Gastrocnemius medialis (tissue), 4 donors: ENCODE data around the gene C12orf56. TPM values are rescaled to one million over a fixed set of nuclear protein-coding genes. Genes with fewer than 3 reads are reported as not detected.
A peak's percentile ranks its signal among the peaks of the same experiment; 100 is the strongest.

Experiments used
- ATAC-seq, 2 donors: fragments of 150-250 bp; one replicate each; pipeline ENCODE4 v1.9.1; 2016
- DNase-seq, 2 donors: peaks; one replicate each; pipeline ENCODE4 v3.0.0-alpha.2; 2019
- H3K27ac ChIP-seq, 4 donors: fragments of 200-600 bp; sonication (generic); 1 replicate in 1 of 4; 2 replicates in 3 of 4; pipeline ENCODE4 v1.5.1; 2016 to 2018; ENCODE audit warnings: mild to moderate bottlenecking in 2 of 4, moderate library complexity in 1 of 4
- H3K27me3 ChIP-seq, 3 donors: fragments of 200-600 bp; sonication (generic) in 2 of 3; 1 replicate in 1 of 3; 2 replicates in 2 of 3; pipeline versions ENCODE4 v1.5.1 to v1.6.0; 2016 to 2019; ENCODE audit warnings: mild to moderate bottlenecking in 1 of 3, moderate library complexity in 1 of 3
- H3K36me3 ChIP-seq, 2 donors: fragments of 200-600 bp; sonication (generic) in 1 of 2; one replicate each; pipeline ENCODE4 v1.5.1; 2017 to 2018
- H3K4me1 ChIP-seq, 2 donors: fragments of 200-600 bp; sonication (generic) in 1 of 2; one replicate each; pipeline ENCODE4 v1.5.1; 2016 to 2017; ENCODE audit warnings: mild to moderate bottlenecking in 2 of 2
- H3K4me3 ChIP-seq, 4 donors: fragments of 200-600 bp; sonication (generic) in 3 of 4; 1 replicate in 1 of 4; 2 replicates in 3 of 4; pipeline ENCODE4 v1.5.1; 2016 to 2019; ENCODE audit warnings: mild to moderate bottlenecking in 2 of 4
- H3K9me3 ChIP-seq, 3 donors: fragments of 200-600 bp; sonication (generic) in 2 of 3; 1 replicate in 1 of 3; 2 replicates in 2 of 3; pipeline ENCODE4 v1.5.1; 2016 to 2019
- POLR2A ChIP-seq, 2 donors: fragments of 450-650 bp; IDR thresholded peaks; one replicate each; pipeline ENCODE4 v1.6.1; 2017; ENCODE audit warnings: antibody characterized with exemption in 2 of 2, mild to moderate bottlenecking in 2 of 2, moderate library complexity in 2 of 2
- in situ Hi-C, 4 donors: fragments of 200-750 bp; cut with MboI; loops; one replicate each; pipeline versions ENCODE4 v1.15.0 to v1.8.0; 2017; ENCODE audit warnings: low sequenced_read_pairs in 4 of 4
- intact Hi-C: fragments of 100-400 bp; cut with DNase I; formaldehyde crosslinking; loops from one replicate; pipeline ENCODE4 v1.15.1; 2023; ENCODE audit warnings: low total_unique reads
- total RNA-seq, 4 donors: library from RNA; depleted of rRNA; stranded (reverse); fragments of >200 nt; gene quantifications; one replicate each; pipeline versions ENCODE4 v1.1.0 to v1.2.3, GENCODE V29; 2016
- TF ChIP-seq, protein P1 (sequence below), 5 experiments: fragments of 450-650 bp in 3 of 5; fragments of 200-600 bp in 2 of 5; sonication (generic) in 2 of 5; IDR thresholded peaks in 4 of 5; conservative IDR thresholded peaks in 1 of 5; 1 replicate in 4 of 5; 2 replicates in 1 of 5; pipeline ENCODE4 v1.5.1; 2016 to 2019; ENCODE audit warnings: antibody characterized with exemption in 5 of 5, mild to moderate bottlenecking in 3 of 5, moderate library complexity in 3 of 5

Gene C12orf56
- total RNA-seq, 4 donors from 2014 or later = not detected

DNA sequence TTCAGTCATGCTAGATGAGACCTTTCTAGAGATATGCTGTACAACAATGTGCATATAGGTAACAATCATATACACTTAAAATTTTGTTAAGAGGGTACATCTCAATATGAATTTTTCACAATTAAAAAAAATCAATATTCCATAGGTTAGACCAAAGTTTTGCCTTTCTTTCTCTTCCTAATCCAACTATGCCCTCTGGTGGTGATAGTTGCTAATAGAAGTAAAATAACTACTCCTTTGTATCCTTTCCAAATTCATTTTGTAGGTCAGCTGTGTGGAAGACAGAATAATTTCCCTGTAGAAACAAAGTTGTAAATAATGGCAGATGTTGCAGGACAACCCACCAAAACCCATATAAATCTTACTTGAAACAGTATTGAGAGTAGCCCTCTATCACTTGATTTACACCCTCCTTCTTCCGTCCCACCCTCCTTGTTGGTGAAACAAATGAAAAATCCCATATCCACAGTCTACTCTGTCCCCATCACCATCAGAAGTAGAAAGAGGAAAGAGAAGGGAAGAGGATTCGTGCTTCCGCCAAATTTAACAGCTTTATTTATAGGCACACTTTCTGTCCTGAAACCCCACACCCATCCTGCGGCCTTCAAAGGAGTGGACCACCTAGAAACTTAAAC lies 134.3 kb downstream of the C12orf56 start:
- no peaks in the 10 kb centered on the region for H3K27me3 ChIP-seq
- H3K27ac ChIP-seq = no peak overlapping the region
- TF ChIP-seq, protein P1, sequence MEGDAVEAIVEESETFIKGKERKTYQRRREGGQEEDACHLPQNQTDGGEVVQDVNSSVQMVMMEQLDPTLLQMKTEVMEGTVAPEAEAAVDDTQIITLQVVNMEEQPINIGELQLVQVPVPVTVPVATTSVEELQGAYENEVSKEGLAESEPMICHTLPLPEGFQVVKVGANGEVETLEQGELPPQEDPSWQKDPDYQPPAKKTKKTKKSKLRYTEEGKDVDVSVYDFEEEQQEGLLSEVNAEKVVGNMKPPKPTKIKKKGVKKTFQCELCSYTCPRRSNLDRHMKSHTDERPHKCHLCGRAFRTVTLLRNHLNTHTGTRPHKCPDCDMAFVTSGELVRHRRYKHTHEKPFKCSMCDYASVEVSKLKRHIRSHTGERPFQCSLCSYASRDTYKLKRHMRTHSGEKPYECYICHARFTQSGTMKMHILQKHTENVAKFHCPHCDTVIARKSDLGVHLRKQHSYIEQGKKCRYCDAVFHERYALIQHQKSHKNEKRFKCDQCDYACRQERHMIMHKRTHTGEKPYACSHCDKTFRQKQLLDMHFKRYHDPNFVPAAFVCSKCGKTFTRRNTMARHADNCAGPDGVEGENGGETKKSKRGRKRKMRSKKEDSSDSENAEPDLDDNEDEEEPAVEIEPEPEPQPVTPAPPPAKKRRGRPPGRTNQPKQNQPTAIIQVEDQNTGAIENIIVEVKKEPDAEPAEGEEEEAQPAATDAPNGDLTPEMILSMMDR (IDR thresholded peaks at IDR 0.05 in 4 of 5, conservative IDR thresholded peaks at IDR 0.05 in 1 of 5) = peak; percentile 58 to 77 (median 74)
- TF ChIP-seq POLR2A (IDR thresholded peaks at IDR 0.05) = no peak
- H3K4me3 ChIP-seq = no peak overlapping the region
- no peak for DNase-seq
- H3K4me1 ChIP-seq = peaks cover 0 to 18% of the 10 kb centered on the region in 2 donors
- ATAC-seq = peak; percentile 32 to 39
- intact Hi-C loops = loop anchor here (1.0 kb wide), 1 partner anchor 417 kb away; no protein-coding TSS in a partner anchor
- in situ Hi-C loops = loop anchor here in 2 of 4 donors (5.0 to 25.0 kb wide), 2 partner anchors 419 to 594 kb away; partner anchors contain the start of gene DPY19L2 (in 1 of the 2)
- no peaks in the 10 kb centered on the region for H3K9me3 ChIP-seq
- no peaks in the 10 kb centered on the region for H3K36me3 ChIP-seq

DNA sequence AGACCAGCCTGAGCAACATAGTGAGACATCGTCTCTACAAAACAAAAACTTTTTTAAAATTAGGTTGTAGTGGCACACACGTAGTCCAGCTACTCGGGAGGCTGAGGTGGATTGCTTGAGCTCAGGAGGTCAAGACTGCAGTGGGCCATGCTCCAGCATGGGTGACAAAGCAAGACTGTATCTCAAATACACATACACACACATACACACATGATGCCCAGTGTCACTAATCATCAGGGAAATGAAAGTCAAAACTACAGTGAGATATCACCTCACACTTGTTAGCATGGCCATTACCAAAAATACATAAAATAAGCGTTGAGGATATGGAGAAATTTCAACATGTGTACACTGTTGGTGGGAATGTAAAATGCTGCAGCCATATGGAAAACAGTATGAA lies 135.3 kb downstream of the C12orf56 start:
- no peaks in the 10 kb centered on the region for H3K27me3 ChIP-seq
- H3K9me3 ChIP-seq = no peaks in the 10 kb centered on the region
- H3K36me3 ChIP-seq = no peaks in the 10 kb centered on the region
- no peak for TF ChIP-seq POLR2A (IDR thresholded peaks at IDR 0.05)
- TF ChIP-seq, protein P1 (IDR thresholded peaks at IDR 0.05 in 4 of 5, conservative IDR thresholded peaks at IDR 0.05 in 1 of 5) = no peak
- in situ Hi-C loops (loop anchor here in 2 of 4 donors (5.0 to 25.0 kb wide), 2 partner anchors 418 to 593 kb away; partner anchors contain the start of gene DPY19L2 (in 1 of the 2)), intact Hi-C loops (no loop called here)
- peaks cover 0 to 18% of the 10 kb centered on the region in 2 donors for H3K4me1 ChIP-seq
- H3K27ac ChIP-seq = no peak overlapping the region
- ATAC-seq = no peak
- no peak for DNase-seq
- H3K4me3 ChIP-seq = no peak overlapping the region

DNA sequence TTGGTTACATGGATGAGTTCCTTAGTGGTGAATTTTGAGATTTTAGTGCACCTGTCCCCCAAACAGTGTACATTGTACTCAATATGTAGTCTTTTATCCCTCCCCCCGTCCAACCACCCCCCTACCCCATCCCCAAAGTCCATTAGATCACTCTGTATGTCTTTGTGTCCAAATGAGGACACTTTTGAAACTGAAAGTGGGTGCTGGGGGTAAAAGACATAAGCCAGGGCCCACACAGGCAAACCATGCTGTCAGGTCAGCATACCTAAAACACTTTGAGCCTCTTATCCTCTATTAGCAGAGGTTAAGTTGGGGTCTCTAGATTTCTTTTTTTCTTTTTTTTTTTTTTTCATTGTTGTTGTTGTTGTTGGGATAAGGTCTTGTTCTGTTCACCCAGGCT lies 137.2 kb downstream of the C12orf56 start:
- Histone ChIP-seq H3K36me3 (no peaks in the 10 kb centered on the region), H3K4me1 (peaks cover 6 to 18% of the 10 kb centered on the region in 2 donors), H3K9me3 (no peaks in the 10 kb centered on the region), H3K27me3 (no peaks in the 10 kb centered on the region), H3K27ac (no peak overlapping the region), H3K4me3 (no peak overlapping the region)
- TF ChIP-seq, protein P1 (IDR thresholded peaks at IDR 0.05 in 4 of 5, conservative IDR thresholded peaks at IDR 0.05 in 1 of 5) = no peak
- no peak for TF ChIP-seq POLR2A (IDR thresholded peaks at IDR 0.05)
- in situ Hi-C loops (loop anchor here in 3 of 4 donors (5.0 to 25.0 kb wide), 2 partner anchors 411 to 591 kb away; partner anchors contain the start of genes SRGAP1 (in 3 of the 3) and DPY19L2 (in 1 of the 3)), intact Hi-C loops (no loop called here)
- no peak for ATAC-seq
- DNase-seq = no peak

DNA sequence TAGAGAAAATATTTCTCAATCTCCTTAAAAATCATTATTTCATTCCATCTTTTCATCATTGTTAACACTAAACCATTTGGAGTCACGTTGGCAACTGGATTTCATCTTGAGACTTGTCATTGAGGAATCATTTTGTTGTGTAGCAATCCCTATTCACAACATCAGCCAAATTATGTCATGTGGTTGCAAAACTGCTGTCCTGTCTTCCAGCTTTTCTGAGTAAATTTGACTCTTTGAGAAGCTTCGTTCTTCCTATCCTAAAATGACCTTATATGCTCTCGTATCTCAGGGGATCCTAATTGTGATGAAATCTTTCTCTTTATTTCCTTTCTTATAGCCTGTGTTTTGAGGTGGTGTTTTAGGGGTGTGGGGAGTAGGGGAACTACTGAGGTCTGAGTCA lies 137.9 kb downstream of the C12orf56 start:
- intact Hi-C loops (no loop called here), in situ Hi-C loops (loop anchor here in 3 of 4 donors (5.0 to 25.0 kb wide), 2 partner anchors 410 to 590 kb away; partner anchors contain the start of genes SRGAP1 (in 3 of the 3) and DPY19L2 (in 1 of the 3))
- TF ChIP-seq, protein P1 (IDR thresholded peaks at IDR 0.05 in 4 of 5, conservative IDR thresholded peaks at IDR 0.05 in 1 of 5) = no peak
- no peak for TF ChIP-seq POLR2A (IDR thresholded peaks at IDR 0.05)
- Histone ChIP-seq H3K27me3 (no peaks in the 10 kb centered on the region), H3K36me3 (no peaks in the 10 kb centered on the region), H3K27ac (peak overlapping the region in 3 of 4 donors; percentile 5 to 39 (median 8)), H3K4me3 (no peak overlapping the region), H3K4me1 (peaks cover 6 to 18% of the 10 kb centered on the region in 2 donors), H3K9me3 (no peaks in the 10 kb centered on the region)
- DNase-seq (peak in 1 of 2 donors; percentile 21), ATAC-seq (peak; percentile 81 to 83)
